Hippocampal formation (tissue), 2 donors: Measurements from ENCODE around the gene CHMP1A.
"Not testable (repeated sequence)": the region's sequence is repeated elsewhere in the genome, so short reads cannot be mapped to it uniquely, and the experiment has no call there.

Experiments used
- DNase-seq, 2 donors: peaks; one replicate each; lab custom pipeline; 2025; lab: John Stamatoyannopoulos, UW

The CHMP1A gene

GRCh38 chr16:89658221-89658879, 842 bp upstream of the CHMP1A start:
- no peak for DNase-seq

GRCh38 chr16:89656435-89657121, 930 bp downstream of the CHMP1A start:
- no peak for DNase-seq

GRCh38 chr16:89655062-89655643, 2.4 kb downstream of the CHMP1A start:
- DNase-seq = no peak

- no peak for DNase-seq
Observed at GRCh38 chr16:89653656-89654295, 3.7 kb downstream of the CHMP1A start.

GRCh38 chr16:89651584-89651983, 5.9 kb downstream of the CHMP1A start:
- no peak for DNase-seq

- no peak for DNase-seq
Observed at GRCh38 chr16:89646906-89647305, 10.6 kb downstream of the CHMP1A start.

GRCh38 chr16:89646270-89646669, 11.2 kb downstream of the CHMP1A start:
- DNase-seq = no peak

- DNase-seq = no peak
Observed at GRCh38 chr16:89645122-89645521, 12.4 kb downstream of the CHMP1A start.

- no peak for DNase-seq
Observed at GRCh38 chr16:89643769-89644300, 13.7 kb downstream of the CHMP1A start.

- no peak for DNase-seq
Observed at GRCh38 chr16:89642574-89642973, 14.9 kb downstream of the CHMP1A start.

GRCh38 chr16:89641458-89642119, 15.9 kb downstream of the CHMP1A start:
- DNase-seq = no peak

GRCh38 chr16:89639385-89639784, 18.1 kb downstream of the CHMP1A start:
- no peak for DNase-seq

- no peak for DNase-seq
Observed at GRCh38 chr16:89638455-89638854, 19.1 kb downstream of the CHMP1A start.

- DNase-seq = no peak
Observed at GRCh38 chr16:89637379-89637778, 20.1 kb downstream of the CHMP1A start.

- DNase-seq = no peak
Observed at GRCh38 chr16:89636663-89637062, 20.8 kb downstream of the CHMP1A start.

- not testable (repeated sequence) for DNase-seq
Observed at GRCh38 chr16:89634463-89635385, 22.8 kb downstream of the CHMP1A start.

GRCh38 chr16:89633064-89633631, 24.4 kb downstream of the CHMP1A start:
- no peak for DNase-seq

- DNase-seq = no peak
Observed at GRCh38 chr16:89629827-89630610, 27.5 kb downstream of the CHMP1A start.
